Measurements from ENCODE around the gene VAT1.

DNA sequence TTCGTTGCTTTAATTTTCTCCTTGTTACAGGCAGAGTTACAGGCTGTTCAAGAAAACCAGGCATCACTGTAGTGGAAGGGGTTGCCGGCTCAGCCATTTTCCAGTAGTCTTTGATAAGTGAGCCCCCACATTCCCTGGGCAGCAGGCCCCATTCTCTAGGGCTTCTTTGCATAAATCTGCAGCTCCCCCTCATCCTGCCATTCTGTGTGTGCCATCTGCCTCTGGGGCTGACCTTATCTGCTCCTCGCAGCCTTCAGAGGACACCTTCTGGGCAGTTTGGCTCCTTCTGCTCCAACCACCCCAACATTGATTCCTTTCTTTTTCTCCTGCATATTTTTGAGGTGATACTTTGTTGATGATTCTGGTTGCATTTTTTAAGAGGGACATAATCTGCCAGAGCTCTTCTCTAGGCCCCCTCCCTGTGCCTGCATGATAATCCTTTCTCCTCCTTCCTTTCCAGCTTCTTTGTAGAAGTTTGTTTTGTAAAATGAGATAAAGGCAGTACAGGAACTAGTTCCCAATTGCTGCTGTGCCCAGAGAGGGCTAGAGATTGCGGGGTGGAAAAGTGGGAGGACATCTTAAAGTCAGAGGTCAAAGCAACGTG lies 19.9 kb upstream of the VAT1 start:
- TF ChIP-seq, protein P1, sequence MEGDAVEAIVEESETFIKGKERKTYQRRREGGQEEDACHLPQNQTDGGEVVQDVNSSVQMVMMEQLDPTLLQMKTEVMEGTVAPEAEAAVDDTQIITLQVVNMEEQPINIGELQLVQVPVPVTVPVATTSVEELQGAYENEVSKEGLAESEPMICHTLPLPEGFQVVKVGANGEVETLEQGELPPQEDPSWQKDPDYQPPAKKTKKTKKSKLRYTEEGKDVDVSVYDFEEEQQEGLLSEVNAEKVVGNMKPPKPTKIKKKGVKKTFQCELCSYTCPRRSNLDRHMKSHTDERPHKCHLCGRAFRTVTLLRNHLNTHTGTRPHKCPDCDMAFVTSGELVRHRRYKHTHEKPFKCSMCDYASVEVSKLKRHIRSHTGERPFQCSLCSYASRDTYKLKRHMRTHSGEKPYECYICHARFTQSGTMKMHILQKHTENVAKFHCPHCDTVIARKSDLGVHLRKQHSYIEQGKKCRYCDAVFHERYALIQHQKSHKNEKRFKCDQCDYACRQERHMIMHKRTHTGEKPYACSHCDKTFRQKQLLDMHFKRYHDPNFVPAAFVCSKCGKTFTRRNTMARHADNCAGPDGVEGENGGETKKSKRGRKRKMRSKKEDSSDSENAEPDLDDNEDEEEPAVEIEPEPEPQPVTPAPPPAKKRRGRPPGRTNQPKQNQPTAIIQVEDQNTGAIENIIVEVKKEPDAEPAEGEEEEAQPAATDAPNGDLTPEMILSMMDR (IDR thresholded peaks at IDR 0.05; ENCODE audit: insufficient read depth, low read depth, low read length), result no peak
- no peak for TF ChIP-seq EZH2 (IDR thresholded peaks at IDR 0.05; ENCODE audit: insufficient read depth, low read length)

All from astrocyte (in vitro differentiated cells and primary cell).